ENCODE results near the gene SLX4.
"Not testable (repeated sequence)": the region's sequence is repeated elsewhere in the genome, so short reads cannot be mapped to it uniquely, and the experiment has no call there.

SLX4 gene

GRCh38 chr16:3611146-3611975 lies at the start of gene SLX4:
TSS of gene SLX4 (minus strand) at chr16:3611606. CDS start at chr16:3608964, 2,642 bp downstream.
- DNase-seq, result peak; percentile 97

GRCh38 chr16:3659251-3659650 lies 47.8 kb upstream of the SLX4 start:
- DNase-seq, result no peak

GRCh38 chr16:3656491-3657468 lies 45.4 kb upstream of the SLX4 start:
- no peak for DNase-seq

- not testable (repeated sequence) for DNase-seq
Observed at GRCh38 chr16:3656160-3656490, 44.7 kb upstream of the SLX4 start.

GRCh38 chr16:3655396-3656159 lies 44.2 kb upstream of the SLX4 start:
- DNase-seq, result no peak

- DNase-seq, result no peak
Observed at GRCh38 chr16:3655030-3655395, 43.6 kb upstream of the SLX4 start.

- peak; percentile 75 for DNase-seq
Observed at GRCh38 chr16:3654249-3654991, 43.0 kb upstream of the SLX4 start, which contains the start of gene DNASE1. TSS of gene DNASE1 (plus strand) at chr16:3654691. CDS start at chr16:3655374, 683 bp downstream.

GRCh38 chr16:3652373-3653195 lies 41.2 kb upstream of the SLX4 start:
- no peak for DNase-seq

GRCh38 chr16:3651461-3652372 lies 40.3 kb upstream of the SLX4 start:
- DNase-seq, result no peak

- no peak for DNase-seq
Observed at GRCh38 chr16:3650631-3651265, 39.3 kb upstream of the SLX4 start.

GRCh38 chr16:3646348-3646920 lies 35.0 kb upstream of the SLX4 start:
- no peak for DNase-seq

GRCh38 chr16:3645504-3646347 lies 34.3 kb upstream of the SLX4 start:
- peak; percentile 84 for DNase-seq

- DNase-seq, result no peak
Observed at GRCh38 chr16:3645108-3645503, 33.7 kb upstream of the SLX4 start.

- no peak for DNase-seq
Observed at GRCh38 chr16:3643095-3643730, 31.8 kb upstream of the SLX4 start.

- DNase-seq, result peak; percentile 14
Observed at GRCh38 chr16:3642397-3643094, 31.1 kb upstream of the SLX4 start.

GRCh38 chr16:3641801-3642396 lies 30.5 kb upstream of the SLX4 start:
- DNase-seq, result no peak

Measured in eye (tissue), 1 donor.